Astrocyte of the cerebellum (primary cell): ENCODE results near the gene PSORS1C2.
"Not testable (repeated sequence)": the region's sequence is repeated elsewhere in the genome, so short reads cannot be mapped to it uniquely, and the experiment has no call there.

ENCODE experiments used
- DNase-seq: peaks from one replicate; pipeline ENCODE4 v3.0.0-alpha.2; 2011; ENCODE audit warnings: low read depth
- H3K4me3 ChIP-seq: 2 replicates; pipeline ENCODE4 v1.5.1; 2011; ENCODE audit warnings: mild to moderate bottlenecking, low read depth, low read length, moderate library complexity
- CTCF ChIP-seq: IDR thresholded peaks from 2 replicates; pipeline ENCODE4 v1.5.1; 2012; ENCODE audit warnings: low read length, low read depth, moderate library complexity, mild to moderate bottlenecking; ENCODE audit errors: missing control alignments
- in situ Hi-C: cut with HindIII; loops from 2 replicates; pipeline ENCODE4 v1.10.0; 2017; ENCODE audit warnings: low sequenced_read_pairs

Gene PSORS1C2

GRCh38 chr6:31138982-31139381 is at the start of gene PSORS1C2:
TSS of gene PSORS1C2 (minus strand) at chr6:31139066. CDS start at chr6:31139026, 40 bp downstream.
- no peak for TF ChIP-seq CTCF
- in situ Hi-C loops: no loop called here
- DNase-seq: no peak
- H3K4me3 ChIP-seq: no peak within 1 kb of the TSS

- in situ Hi-C loops: no loop called here
- DNase-seq: no peak
- no peak overlapping the region for H3K4me3 ChIP-seq
- TF ChIP-seq CTCF: no peak
These were observed 48.9 kb upstream of the PSORS1C2 start for GRCh38 chr6:31187780-31188194.

GRCh38 chr6:31186052-31186734 is 47.3 kb upstream of the PSORS1C2 start:
- TF ChIP-seq CTCF: no peak
- DNase-seq: no peak
- in situ Hi-C loops: no loop called here
- H3K4me3 ChIP-seq: no peak overlapping the region

GRCh38 chr6:31185695-31186051 is 46.8 kb upstream of the PSORS1C2 start:
- H3K4me3 ChIP-seq, in situ Hi-C loops: not testable (repeated sequence)

GRCh38 chr6:31183859-31184258 is 45.0 kb upstream of the PSORS1C2 start:
- H3K4me3 ChIP-seq, DNase-seq, in situ Hi-C loops: not testable (repeated sequence)

More at GRCh38 chr6:31185695-31186051, 46.8 kb upstream of the PSORS1C2 start:
- DNase-seq: not testable (repeated sequence)

GRCh38 chr6:31183287-31183686 is 44.4 kb upstream of the PSORS1C2 start:
- DNase-seq, in situ Hi-C loops, H3K4me3 ChIP-seq: not testable (repeated sequence)

- peak overlapping the region; percentile 27 for H3K4me3 ChIP-seq
- TF ChIP-seq CTCF: no peak
- in situ Hi-C loops: no loop called here
- DNase-seq: no peak
These were observed 41.6 kb upstream of the PSORS1C2 start for GRCh38 chr6:31180500-31180899.

- peak overlapping the region; percentile 27 for H3K4me3 ChIP-seq
- no peak for TF ChIP-seq CTCF
- no peak for DNase-seq
- in situ Hi-C loops: no loop called here
These were observed 41.0 kb upstream of the PSORS1C2 start for GRCh38 chr6:31179896-31180295.
